22Rv1 (cell line): ENCODE results near the gene NKD1.

Experiments used
- CTCF ChIP-seq: fragments of 450-650 bp; IDR thresholded peaks from 2 replicates; pipeline ENCODE4 v1.5.1; 2017; ENCODE audit warnings: mild to moderate bottlenecking
- ZFX ChIP-seq: fragments of 450-650 bp; IDR thresholded peaks from 2 replicates; pipeline ENCODE4 v1.6.1; 2017; ENCODE audit warnings: antibody characterized with exemption, borderline replicate concordance

DNA sequence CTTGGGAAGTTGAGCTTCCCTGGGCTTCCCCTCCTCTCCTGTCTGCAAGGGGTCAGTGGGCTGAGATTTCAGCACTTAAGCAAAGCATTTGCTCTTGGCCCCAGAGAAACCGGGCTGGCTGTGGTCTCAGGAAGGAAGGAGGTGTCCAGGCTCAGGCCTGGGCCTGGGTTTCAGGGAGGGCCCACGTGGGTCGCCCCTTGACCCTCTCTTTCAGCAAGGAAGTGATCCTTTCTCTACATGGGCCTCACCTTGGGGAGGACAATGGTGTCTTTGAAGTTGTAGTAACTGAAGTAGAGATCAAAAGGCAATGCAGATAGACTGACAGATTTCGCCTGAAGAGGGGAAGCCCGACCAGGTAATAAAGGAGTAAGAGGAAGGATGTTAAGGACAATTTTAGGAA is 147.9 kb downstream of the NKD1 start:
- TF ChIP-seq CTCF: no peak
- TF ChIP-seq ZFX: no peak
